AG04449 (cell line): ENCODE results near the gene ASIC1.

Experiments used
- CTCF ChIA-PET: fragments of 350-600 bp; formaldehyde crosslinking; extraction: SDS; loops from one replicate; lab custom pipeline; 2021; ENCODE audit warnings: antibody characterized with exemption; lab: Yijun Ruan, JAX
- POLR2A ChIA-PET: fragments of 400-600, 350-600 bp; formaldehyde crosslinking; extraction: SDS; loops from one replicate; lab custom pipeline; 2020; ENCODE audit warnings: antibody characterized with exemption, inconsistent platforms; lab: Yijun Ruan, JAX
- DNase-seq: peaks from one replicate; pipeline ENCODE4 v3.0.0-alpha.2; 2010; ENCODE audit warnings: low read depth, low spot score
- H3K4me3 ChIP-seq: 2 replicates; pipeline ENCODE4 v1.5.1; 2011; ENCODE audit warnings: low read depth, mild to moderate bottlenecking, control low read depth, low read length
- CTCF ChIP-seq: IDR thresholded peaks from one replicate; pipeline ENCODE4 v1.5.1; 2011; ENCODE audit warnings: mild to moderate bottlenecking, moderate library complexity, low read length, control low read depth, inconsistent platforms; ENCODE audit not compliant: insufficient read depth; ENCODE audit errors: missing control alignments

The ASIC1 gene

GRCh38 chr12:50089730-50090129, 32.3 kb downstream of the ASIC1 start:
- POLR2A ChIA-PET, result interaction anchor here (1.4 kb wide), 1 partner anchor 20 kb away, joined by 4 read pairs; no protein-coding TSS in a partner anchor
- no peak for DNase-seq
- CTCF ChIA-PET, result interaction anchor here (0.9 to 12.4 kb wide), 16 partner anchors 9 to 225 kb away, joined by 3 to 244 read pairs (median 5); partner anchors contain the start of genes CERS5, COX14 and GPD1
- no peak for TF ChIP-seq CTCF
- no peak overlapping the region for H3K4me3 ChIP-seq

GRCh38 chr12:50090391-50090790, 33.0 kb downstream of the ASIC1 start:
- ChIA-PET POLR2A (interaction anchor here (0.6 to 1.4 kb wide), 2 partner anchors 19 to 20 kb away, joined by 4 read pairs; no protein-coding TSS in a partner anchor), CTCF (interaction anchor here (1.1 to 12.4 kb wide), 10 partner anchors 8 to 141 kb away, joined by 3 to 244 read pairs (median 28); partner anchors contain the start of genes COX14 and GPD1)
- TF ChIP-seq CTCF, result no peak
- no peak overlapping the region for H3K4me3 ChIP-seq
- no peak for DNase-seq

GRCh38 chr12:50097952-50098351, 40.6 kb downstream of the ASIC1 start:
- CTCF ChIA-PET, result interaction anchor here (1.0 to 7.0 kb wide), 5 partner anchors 10 to 216 kb away, joined by 3 to 144 read pairs (median 3); partner anchors contain the start of genes COX14 and SMARCD1
- POLR2A ChIA-PET, result interaction anchor here (1.4 kb wide), 1 partner anchor 13 kb away, joined by 6 read pairs; the partner anchor contains the start of gene COX14
- TF ChIP-seq CTCF, result no peak

GRCh38 chr12:50099302-50100008, 42.1 kb downstream of the ASIC1 start:
- POLR2A ChIA-PET, result interaction anchor here (1.1 to 1.4 kb wide), 2 partner anchors 12 to 15 kb away, joined by 3 to 6 read pairs; partner anchors contain the start of gene COX14
- H3K4me3 ChIP-seq, result no peak overlapping the region
- TF ChIP-seq CTCF, result no peak
- DNase-seq, result no peak
- CTCF ChIA-PET, result interaction anchor here (1.6 to 7.0 kb wide), 3 partner anchors 11 to 15 kb away, joined by 6 to 144 read pairs (median 57); partner anchors contain the start of genes COX14 and SMARCD1

More at GRCh38 chr12:50097952-50098351, 40.6 kb downstream of the ASIC1 start:
- DNase-seq, result no peak
- no peak overlapping the region for H3K4me3 ChIP-seq

- no peak overlapping the region for H3K4me3 ChIP-seq
- ChIA-PET CTCF (interaction anchor here (0.5 to 7.0 kb wide), 6 partner anchors 10 to 75 kb away, joined by 3 to 144 read pairs (median 3); partner anchors contain the start of gene COX14), POLR2A (no interaction called here)
- DNase-seq, result no peak
- no peak for TF ChIP-seq CTCF
Measured at GRCh38 chr12:50100561-50100960, 43.2 kb downstream of the ASIC1 start.
